A673 (cell line): Measurements from ENCODE around the gene FGD6. TPM values are rescaled to one million over a fixed set of nuclear protein-coding genes. Genes with fewer than 3 reads are reported as not detected.

ENCODE experiments used
- BruUV-seq: library from RNA; stranded (reverse); fragments of 400-500 nt; replicated peaks from 2 replicates; lab custom pipeline; 2021; lab: Mats Ljungman, UMichigan
- CTCF ChIA-PET: fragments of 300-600 bp; sonication (Branson Sonifier 250); formaldehyde crosslinking; loops from one replicate; lab custom pipeline; 2022; ENCODE audit warnings: antibody characterized with exemption; lab: Charles Lee
- POLR2A ChIA-PET: fragments of 300-600 bp; sonication (Branson Sonifier 250); formaldehyde crosslinking; loops from one replicate; lab custom pipeline; 2022; ENCODE audit warnings: antibody characterized with exemption; ENCODE audit not compliant: low non-redundant PET; lab: Charles Lee
- DNase-seq: peaks from one replicate; pipeline ENCODE4 v3.0.0-alpha.2; 2015; ENCODE audit warnings: low spot score
- H3K27ac ChIP-seq: fragments of 200-600 bp; sonication (generic); 2 replicates; pipeline ENCODE4 v1.5.1; 2016; ENCODE audit warnings: mixed run types, low read depth, mild to moderate bottlenecking, mixed read lengths, antibody characterized with exemption, low read length; ENCODE audit not compliant: poor library complexity, severe bottlenecking
- H3K27me3 ChIP-seq: fragments of 200-600 bp; sonication (generic); replicated peaks from 2 replicates; pipeline ENCODE4 v1.6.1; 2017; ENCODE audit warnings: mixed run types, low read depth, mild to moderate bottlenecking, mixed read lengths, antibody characterized with exemption, low read length; ENCODE audit not compliant: insufficient read depth, poor library complexity
- H3K36me3 ChIP-seq: fragments of 200-600 bp; sonication (generic); 2 replicates; pipeline ENCODE4 v1.6.1; 2016; ENCODE audit warnings: mixed run types, mild to moderate bottlenecking, mixed read lengths, antibody characterized with exemption, low read length; ENCODE audit not compliant: insufficient read depth, poor library complexity, severe bottlenecking
- H3K4me1 ChIP-seq: fragments of 200-600 bp; sonication (generic); 2 replicates; pipeline ENCODE4 v1.6.1; 2017; ENCODE audit warnings: mixed run types, mild to moderate bottlenecking, mixed read lengths, antibody characterized with exemption, low read length; ENCODE audit not compliant: insufficient read depth, poor library complexity, severe bottlenecking
- H3K4me3 ChIP-seq: fragments of 200-600 bp; sonication (generic); 2 replicates; pipeline ENCODE4 v1.5.1; 2016; ENCODE audit warnings: low read depth, mixed run types, mild to moderate bottlenecking, mixed read lengths, low read length; ENCODE audit not compliant: poor library complexity, severe bottlenecking
- H3K9me3 ChIP-seq: fragments of 200-600 bp; sonication (generic); 2 replicates; pipeline ENCODE4 v1.6.1; 2016; ENCODE audit warnings: mixed run types, low read depth, mild to moderate bottlenecking, mixed read lengths, antibody characterized with exemption, low read length; ENCODE audit not compliant: poor library complexity, severe bottlenecking
- EZH2 ChIP-seq: fragments of 200-600 bp; sonication (generic); IDR thresholded peaks from 2 replicates; pipeline ENCODE4 v1.6.1; 2017; ENCODE audit warnings: borderline replicate concordance, low read depth, mild to moderate bottlenecking, mixed read lengths, antibody characterized with exemption, low read length; ENCODE audit not compliant: poor library complexity, severe bottlenecking
- intact Hi-C: fragments of 100-400 bp; cut with micrococcal nuclease; formaldehyde crosslinking; loops from one replicate; pipeline ENCODE4 v1.10.0; 2022; ENCODE audit not compliant: unreplicated experiment
- total RNA-seq: library from RNA; stranded (reverse); gene quantifications from 2 replicates; pipeline ENCODE4 v1.2.3, GENCODE V29; 2021
- TF ChIP-seq, protein P1 (sequence below): fragments of 300-800, 200-600 bp; sonication (generic); conservative IDR thresholded peaks from 2 replicates; pipeline ENCODE4 v1.5.1; 2017; ENCODE audit warnings: low read depth, mild to moderate bottlenecking, antibody characterized with exemption, low read length, moderate library complexity, mixed read lengths

FGD6 gene
- total RNA-seq, 1 experiment from 2014 or later = 11.7 TPM

DNA sequence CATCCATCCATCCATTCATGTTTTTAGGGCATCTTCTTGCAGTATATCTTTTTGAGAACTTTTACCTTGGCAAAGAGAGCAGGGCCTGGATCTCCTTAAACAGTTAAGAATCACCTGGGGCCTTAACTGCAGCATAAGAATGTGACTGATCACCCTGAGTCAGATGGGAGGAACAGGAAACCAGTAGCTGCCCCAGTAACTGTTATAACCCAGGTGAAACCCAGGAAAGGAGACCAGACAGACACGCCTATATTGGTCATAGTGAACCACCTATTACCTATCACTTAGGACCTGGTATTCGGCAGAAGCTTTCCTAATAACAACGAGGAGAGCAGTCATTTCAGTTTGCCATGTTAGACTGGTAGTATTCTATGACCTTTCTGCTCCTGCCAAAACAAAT is 100.5 kb downstream of the FGD6 start:
- Histone ChIP-seq H3K4me1 (no peaks in the 10 kb centered on the region), H3K4me3 (no peak overlapping the region), H3K27me3 (no peaks in the 10 kb centered on the region), H3K27ac (no peak overlapping the region), H3K36me3 (no peaks in the 10 kb centered on the region), H3K9me3 (no peaks in the 10 kb centered on the region)
- ChIA-PET POLR2A (no interaction called here), CTCF (interaction anchor here (0.5 to 2.1 kb wide), 3 partner anchors 418 to 842 kb away, joined by 3 to 17 read pairs (median 7); no protein-coding TSS in a partner anchor)
- BruUV-seq = no TSS peak
- no peak for DNase-seq
- no peak for TF ChIP-seq EZH2
- TF ChIP-seq, protein P1, sequence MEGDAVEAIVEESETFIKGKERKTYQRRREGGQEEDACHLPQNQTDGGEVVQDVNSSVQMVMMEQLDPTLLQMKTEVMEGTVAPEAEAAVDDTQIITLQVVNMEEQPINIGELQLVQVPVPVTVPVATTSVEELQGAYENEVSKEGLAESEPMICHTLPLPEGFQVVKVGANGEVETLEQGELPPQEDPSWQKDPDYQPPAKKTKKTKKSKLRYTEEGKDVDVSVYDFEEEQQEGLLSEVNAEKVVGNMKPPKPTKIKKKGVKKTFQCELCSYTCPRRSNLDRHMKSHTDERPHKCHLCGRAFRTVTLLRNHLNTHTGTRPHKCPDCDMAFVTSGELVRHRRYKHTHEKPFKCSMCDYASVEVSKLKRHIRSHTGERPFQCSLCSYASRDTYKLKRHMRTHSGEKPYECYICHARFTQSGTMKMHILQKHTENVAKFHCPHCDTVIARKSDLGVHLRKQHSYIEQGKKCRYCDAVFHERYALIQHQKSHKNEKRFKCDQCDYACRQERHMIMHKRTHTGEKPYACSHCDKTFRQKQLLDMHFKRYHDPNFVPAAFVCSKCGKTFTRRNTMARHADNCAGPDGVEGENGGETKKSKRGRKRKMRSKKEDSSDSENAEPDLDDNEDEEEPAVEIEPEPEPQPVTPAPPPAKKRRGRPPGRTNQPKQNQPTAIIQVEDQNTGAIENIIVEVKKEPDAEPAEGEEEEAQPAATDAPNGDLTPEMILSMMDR = no peak
- intact Hi-C loops = loop anchor here (1.0 to 2.0 kb wide), 2 partner anchors 220 to 418 kb away; no protein-coding TSS in a partner anchor

DNA sequence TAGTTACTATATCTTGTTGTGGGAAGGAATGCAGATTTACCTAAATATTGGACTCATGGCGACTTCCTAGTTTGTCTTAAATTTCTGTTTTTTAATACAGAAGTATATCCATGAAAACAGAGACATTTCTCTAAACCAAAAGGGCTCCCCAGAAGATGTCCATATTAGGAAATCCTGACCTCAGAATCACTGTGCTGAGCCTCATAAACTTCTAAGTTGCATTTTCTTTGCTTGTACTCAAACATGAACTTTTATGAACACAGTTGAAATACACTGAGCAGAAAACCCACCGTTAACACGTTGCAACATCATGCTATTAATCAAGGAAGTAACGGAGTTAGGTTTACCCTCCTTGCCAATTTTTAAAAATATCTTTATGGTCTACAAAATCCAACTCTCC is 100.9 kb downstream of the FGD6 start:
- H3K4me1 ChIP-seq = no peaks in the 10 kb centered on the region
- ChIA-PET CTCF (interaction anchor here (1.8 to 2.1 kb wide), 2 partner anchors 418 to 459 kb away, joined by 7 to 17 read pairs; no protein-coding TSS in a partner anchor), POLR2A (no interaction called here)
- no peaks in the 10 kb centered on the region for H3K9me3 ChIP-seq
- no peak for DNase-seq
- H3K27me3 ChIP-seq = no peaks in the 10 kb centered on the region
- H3K4me3 ChIP-seq = no peak overlapping the region
- no TSS peak for BruUV-seq
- intact Hi-C loops = loop anchor here (2.0 kb wide), 1 partner anchor 418 kb away; no protein-coding TSS in a partner anchor
- H3K27ac ChIP-seq = no peak overlapping the region
- no peak for TF ChIP-seq EZH2
- TF ChIP-seq, protein P1 = no peak
- no peaks in the 10 kb centered on the region for H3K36me3 ChIP-seq

DNA sequence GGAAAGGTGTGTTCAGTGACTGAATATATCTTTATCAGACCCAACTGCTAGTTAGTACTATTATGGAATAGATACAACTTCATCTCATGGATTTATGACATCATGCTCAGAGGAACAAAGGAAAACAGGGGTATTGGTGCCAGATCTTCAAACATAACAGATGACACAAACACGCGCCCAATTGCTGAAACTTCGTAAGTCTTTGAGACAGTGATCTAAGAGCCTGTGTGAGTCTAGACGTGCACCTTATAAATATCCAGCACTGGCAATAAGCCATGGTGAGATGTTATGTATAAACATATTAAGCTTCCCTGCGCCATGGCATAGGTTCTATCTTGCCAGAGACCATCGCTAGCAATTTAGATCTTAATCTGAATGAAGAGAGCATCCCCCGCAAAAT is 101.6 kb downstream of the FGD6 start:
- no peak for DNase-seq
- intact Hi-C loops = loop anchor here (2.0 kb wide), 1 partner anchor 419 kb away; no protein-coding TSS in a partner anchor
- Histone ChIP-seq H3K9me3 (no peaks in the 10 kb centered on the region), H3K27me3 (no peaks in the 10 kb centered on the region), H3K27ac (no peak overlapping the region), H3K4me3 (no peak overlapping the region), H3K4me1 (no peaks in the 10 kb centered on the region), H3K36me3 (no peaks in the 10 kb centered on the region)
- ChIA-PET POLR2A (no interaction called here), CTCF (no interaction called here)
- TF ChIP-seq, protein P1 = no peak
- no peak for TF ChIP-seq EZH2
- no TSS peak for BruUV-seq
